Urothelium cell line (cell line): Measurements from ENCODE around the gene NUDT16L1.

Source experiments
- DNase-seq: peaks from one replicate; pipeline ENCODE4 v3.0.0; 2011; ENCODE audit warnings: low spot score, mixed read lengths
- FAIRE-seq: peaks from 2 replicates; lab custom pipeline; 2011; peaks lifted over from hg19 to GRCh38; lab: Jason Lieb, UNC

Gene NUDT16L1

GRCh38 chr16:4693296-4693955 is at the start of gene NUDT16L1:
NUDT16L1 (plus strand) TSS chr16:4693562; CDS start chr16:4693727, 165 bp downstream.
- FAIRE-seq (peak; percentile 99), DNase-seq (peak; percentile 99)

- no peak for DNase-seq
- FAIRE-seq = no peak
Observed at GRCh38 chr16:4646773-4647643, 46.4 kb upstream of the NUDT16L1 start.

- FAIRE-seq (no peak), DNase-seq (no peak)
Observed at GRCh38 chr16:4647644-4647980, 45.8 kb upstream of the NUDT16L1 start.

GRCh38 chr16:4648917-4649316 is 44.4 kb upstream of the NUDT16L1 start:
- FAIRE-seq (no peak), DNase-seq (no peak)

- no peak for FAIRE-seq
- DNase-seq = no peak
Observed at GRCh38 chr16:4649744-4650442, 43.5 kb upstream of the NUDT16L1 start.

- FAIRE-seq = peak; percentile 87
- DNase-seq = peak; percentile 86
Observed at GRCh38 chr16:4650443-4651074, 42.8 kb upstream of the NUDT16L1 start.

GRCh38 chr16:4651827-4652226 is 41.5 kb upstream of the NUDT16L1 start:
- FAIRE-seq = no peak
- no peak for DNase-seq

GRCh38 chr16:4652561-4652960 is 40.8 kb upstream of the NUDT16L1 start:
- no peak for DNase-seq
- FAIRE-seq = no peak

GRCh38 chr16:4654011-4654963 is 39.1 kb upstream of the NUDT16L1 start:
- FAIRE-seq = no peak
- no peak for DNase-seq

GRCh38 chr16:4654964-4655590 is 38.3 kb upstream of the NUDT16L1 start:
- DNase-seq (no peak), FAIRE-seq (no peak)

- FAIRE-seq = no peak
- no peak for DNase-seq
Observed at GRCh38 chr16:4655801-4656200, 37.6 kb upstream of the NUDT16L1 start.

- FAIRE-seq (no peak), DNase-seq (no peak)
Observed at GRCh38 chr16:4656221-4656620, 37.1 kb upstream of the NUDT16L1 start.

- FAIRE-seq (no peak), DNase-seq (no peak)
Observed at GRCh38 chr16:4656695-4657686, 36.4 kb upstream of the NUDT16L1 start.

GRCh38 chr16:4659363-4660353 is 33.7 kb upstream of the NUDT16L1 start:
- DNase-seq (no peak), FAIRE-seq (no peak)

GRCh38 chr16:4660454-4661007 is 32.8 kb upstream of the NUDT16L1 start:
- FAIRE-seq = no peak
- DNase-seq = peak; percentile 60

- DNase-seq = no peak
- no peak for FAIRE-seq
Observed at GRCh38 chr16:4661661-4662060, 31.7 kb upstream of the NUDT16L1 start.

- FAIRE-seq (no peak), DNase-seq (no peak)
Observed at GRCh38 chr16:4663465-4663776, 29.9 kb upstream of the NUDT16L1 start.
